GM03348 (cell line): ENCODE measurements around the gene HM13.
"Not testable (repeated sequence)": the region's sequence is repeated elsewhere in the genome, so short reads cannot be mapped to it uniquely, and the experiment has no call there.

Experiments
- DNase-seq: peaks from one replicate; pipeline ENCODE4 v3.0.0; 2012; ENCODE audit warnings: low spot score

The HM13 gene

DNA sequence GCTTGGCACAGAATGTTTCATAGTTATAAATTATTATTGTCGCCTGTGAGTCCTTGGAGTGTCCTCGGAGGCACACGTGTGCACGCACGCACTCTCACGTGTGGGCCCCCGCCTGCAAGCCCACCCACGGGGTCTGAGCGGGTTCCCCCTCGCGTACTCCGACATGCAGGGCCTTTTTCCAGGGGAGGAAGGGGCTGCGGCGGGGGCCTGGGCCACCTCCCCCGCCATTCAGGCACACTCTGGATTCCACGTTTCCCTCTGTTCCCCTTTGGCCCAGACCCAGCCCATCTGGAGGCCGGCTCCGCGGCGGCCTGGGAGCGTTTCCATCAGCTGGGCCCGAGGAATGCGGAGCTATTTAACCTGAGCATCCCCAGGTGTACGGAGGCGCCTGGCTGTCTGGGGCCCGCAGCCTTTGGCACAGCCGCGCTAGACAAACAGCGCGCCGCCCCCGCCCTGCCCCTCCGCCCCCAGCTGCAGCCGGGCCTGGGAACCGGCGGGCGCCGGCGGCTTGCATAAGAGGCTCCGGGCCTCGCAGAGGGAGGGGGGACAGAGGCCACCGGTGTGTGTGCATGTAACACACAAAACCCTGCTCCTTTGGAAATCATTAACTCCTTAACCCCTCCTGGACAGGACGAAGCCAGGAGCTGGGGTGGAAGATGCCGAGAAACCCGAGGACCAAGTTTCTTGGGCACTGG is 94.2 kb downstream of the HM13 start:
- peak; percentile 76 for DNase-seq

GRCh38 chr20:31612271-31612640 is 98.0 kb downstream of the HM13 start:
- DNase-seq = not testable (repeated sequence)

DNA sequence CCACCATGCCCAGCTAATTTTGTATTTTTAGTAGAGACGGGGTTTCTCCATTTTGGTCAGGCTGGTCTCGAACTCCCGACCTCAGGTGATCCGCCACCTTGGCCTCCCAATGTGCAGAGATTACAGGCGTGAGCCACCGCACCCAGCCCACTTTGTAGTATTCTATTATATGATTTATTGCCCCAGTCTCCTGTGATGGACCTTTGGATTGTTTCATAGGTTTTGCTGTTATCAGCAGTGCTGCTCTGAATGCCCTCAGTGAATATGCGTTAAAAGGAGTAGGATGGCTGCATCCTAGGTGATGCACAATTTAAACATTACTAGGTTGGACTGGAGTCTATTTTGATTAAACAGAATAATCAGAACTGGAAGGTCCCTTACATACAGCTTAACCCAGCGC is 101.2 kb downstream of the HM13 start:
- DNase-seq = no peak

GRCh38 chr20:31617432-31618104 is 103.3 kb downstream of the HM13 start:
- DNase-seq = no peak
